ENCODE results near the gene ITM2A. TPM values are rescaled to one million over a fixed set of nuclear protein-coding genes. Genes with fewer than 3 reads are reported as not detected.
A peak's percentile ranks its signal among the peaks of the same experiment; 100 is the strongest.

The ITM2A gene
- total and polyA plus RNA-seq, 10 donors = 12.6 to 35.7 (median 24.7) TPM

- no peak for TF ChIP-seq POLR2AphosphoS5 (IDR thresholded peaks at IDR 0.05)
- no peak for TF ChIP-seq POLR2A (IDR thresholded peaks at IDR 0.05)
- TF ChIP-seq CTCF (IDR thresholded peaks at IDR 0.05 in 8 of 11, conservative IDR thresholded peaks at IDR 0.05 in 3 of 11) = no peak
- Histone ChIP-seq H3K27ac (no peak overlapping the region), H3K27me3 (replicated peaks in 1 of 7) (no peaks in the 10 kb centered on the region), H3K36me3 (no peaks in the 10 kb centered on the region), H3K4me3 (no peak overlapping the region), H3K9me3 (no peaks in the 10 kb centered on the region), H3K4me1 (no peaks in the 10 kb centered on the region)
- intact Hi-C loops (cut with DNase I; ENCODE audit: low total_unique reads) = no loop called here
- 45 to 74% (median 50%) methylated on average over 3 of the region's 3 CpGs for WGBS, 5 donors
- no peak for DNase-seq
Measured at GRCh38 chrX:79412166-79412565, 45.0 kb upstream of the ITM2A start.

GRCh38 chrX:79409657-79410056 lies 42.5 kb upstream of the ITM2A start:
- no peak overlapping the region for H3K4me3 ChIP-seq
- TF ChIP-seq POLR2A (IDR thresholded peaks at IDR 0.05) (no peak), POLR2AphosphoS5 (IDR thresholded peaks at IDR 0.05) (no peak), CTCF (IDR thresholded peaks at IDR 0.05 in 8 of 11, conservative IDR thresholded peaks at IDR 0.05 in 3 of 11) (no peak)
- H3K4me1 ChIP-seq = no peaks in the 10 kb centered on the region
- H3K27ac ChIP-seq = no peak overlapping the region
- H3K9me3 ChIP-seq = peaks cover 0 to 5% (median 0%) of the 10 kb centered on the region in 8 donors
- no peak for DNase-seq
- H3K36me3 ChIP-seq = no peaks in the 10 kb centered on the region
- H3K27me3 ChIP-seq (replicated peaks in 1 of 7) = no peaks in the 10 kb centered on the region
- intact Hi-C loops (cut with DNase I; ENCODE audit: low total_unique reads) = no loop called here

- Histone ChIP-seq H3K4me3 (no peak overlapping the region), H3K36me3 (no peaks in the 10 kb centered on the region), H3K9me3 (peaks cover 0 to 5% (median 0%) of the 10 kb centered on the region in 8 donors), H3K27me3 (replicated peaks in 1 of 7) (no peaks in the 10 kb centered on the region), H3K4me1 (no peaks in the 10 kb centered on the region), H3K27ac (peak overlapping the region in 1 of 8 donors; percentile 13)
- intact Hi-C loops (cut with DNase I; ENCODE audit: low total_unique reads) = no loop called here
- TF ChIP-seq POLR2A (IDR thresholded peaks at IDR 0.05) (no peak), POLR2AphosphoS5 (IDR thresholded peaks at IDR 0.05) (no peak), CTCF (IDR thresholded peaks at IDR 0.05 in 8 of 11, conservative IDR thresholded peaks at IDR 0.05 in 3 of 11) (no peak)
- no peak for DNase-seq
- 70 to 86% (median 78%) methylated on average over 3 of the region's 3 CpGs for WGBS, 5 donors
Measured at GRCh38 chrX:79408623-79409322, 41.6 kb upstream of the ITM2A start.

- WGBS, 5 donors = 57 to 81% (median 63%) methylated on average over 4 of the region's 4 CpGs
- peak overlapping the region in 1 of 8 donors; percentile 22 for H3K27ac ChIP-seq
- H3K9me3 ChIP-seq = peaks cover 0 to 3% (median 0%) of the 10 kb centered on the region in 8 donors
- H3K4me3 ChIP-seq = no peak overlapping the region
- DNase-seq = no peak
- H3K36me3 ChIP-seq = no peaks in the 10 kb centered on the region
- TF ChIP-seq POLR2A (IDR thresholded peaks at IDR 0.05) (no peak), CTCF (IDR thresholded peaks at IDR 0.05 in 8 of 11, conservative IDR thresholded peaks at IDR 0.05 in 3 of 11) (no peak), POLR2AphosphoS5 (IDR thresholded peaks at IDR 0.05) (no peak)
- H3K27me3 ChIP-seq (replicated peaks in 1 of 7) = no peaks in the 10 kb centered on the region
- H3K4me1 ChIP-seq = no peaks in the 10 kb centered on the region
- intact Hi-C loops (cut with DNase I; ENCODE audit: low total_unique reads) = no loop called here
Measured at GRCh38 chrX:79400623-79401022, 33.5 kb upstream of the ITM2A start.
